HG02884 (cell line): ENCODE measurements around the gene PTPN14.
"Not testable (repeated sequence)": the region's sequence is repeated elsewhere in the genome, so short reads cannot be mapped to it uniquely, and the experiment has no call there.

ENCODE experiments used
- ATAC-seq: cut with Tn5 transposase; IDR thresholded peaks from one replicate; pipeline ENCODE4 v1.9.1; 2021; ENCODE audit warnings: mild to moderate bottlenecking, moderate library complexity; ENCODE audit not compliant: unreplicated experiment

The PTPN14 gene

GRCh38 chr1:214413315-214413714, 138.1 kb downstream of the PTPN14 start:
- no peak for ATAC-seq

GRCh38 chr1:214404571-214405213, 146.7 kb downstream of the PTPN14 start:
- ATAC-seq = no peak

- ATAC-seq = no peak
These were observed 147.2 kb downstream of the PTPN14 start for GRCh38 chr1:214404154-214404553.

DNA sequence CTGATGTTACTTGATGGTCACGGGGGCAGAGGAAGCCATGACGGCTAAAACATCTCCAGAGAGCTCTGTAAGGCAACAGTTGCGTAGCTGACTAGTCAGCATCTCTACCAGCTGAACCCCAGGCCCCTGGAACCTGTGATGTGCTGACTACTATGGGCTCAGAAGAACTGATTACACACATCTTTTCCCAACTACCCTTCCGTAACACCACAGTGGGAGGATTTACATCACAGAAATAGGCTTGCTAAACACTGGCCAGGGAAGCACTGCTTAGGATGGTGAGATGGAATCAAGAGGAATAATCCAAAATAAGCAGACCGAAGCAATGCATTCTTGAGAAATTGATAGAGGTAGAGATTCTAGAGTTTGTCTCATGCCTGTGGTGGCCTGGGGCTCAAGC, 148.0 kb downstream of the PTPN14 start:
- ATAC-seq = no peak

- ATAC-seq = no peak
These were observed 148.8 kb downstream of the PTPN14 start for GRCh38 chr1:214402613-214403083.

DNA sequence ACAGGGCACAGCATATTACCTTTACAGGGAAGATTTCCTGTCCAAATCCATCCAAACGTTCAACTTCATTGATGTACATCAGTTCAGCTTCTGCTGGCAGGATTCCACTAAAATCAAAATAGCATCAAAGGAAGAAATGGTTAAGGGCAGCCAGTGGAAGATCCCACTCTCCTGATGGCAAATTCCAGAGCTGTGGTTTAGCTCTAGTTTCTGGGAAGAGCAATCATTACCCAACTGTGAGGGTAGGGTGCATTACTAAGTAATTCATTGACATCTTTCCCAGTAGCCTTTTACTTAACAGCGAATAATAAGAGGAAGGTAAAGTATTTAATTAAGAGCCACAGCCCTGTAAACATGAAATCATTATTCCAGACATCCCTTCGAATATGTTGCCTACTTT, 149.7 kb downstream of the PTPN14 start:
- no peak for ATAC-seq

GRCh38 chr1:214400131-214400530, 151.3 kb downstream of the PTPN14 start:
- no peak for ATAC-seq

DNA sequence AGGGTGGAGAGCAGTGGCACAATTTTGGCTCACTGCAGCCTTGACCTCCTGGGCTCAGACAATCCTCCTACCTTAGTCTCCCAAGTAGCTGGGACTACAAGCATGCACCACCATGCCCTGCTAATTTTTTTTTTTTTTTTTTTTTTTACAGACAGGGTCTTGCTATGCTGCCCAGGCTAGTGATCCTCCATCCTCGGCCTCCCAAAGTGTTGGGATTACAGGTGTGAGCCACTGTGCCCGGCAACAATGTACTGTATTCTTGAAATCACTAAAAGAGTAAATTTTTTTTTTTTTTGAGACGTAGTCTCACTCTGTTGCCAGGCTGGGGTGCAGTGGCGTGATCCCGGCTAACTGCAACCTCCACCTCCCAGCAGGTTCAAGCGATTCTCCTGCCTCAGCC, 152.9 kb downstream of the PTPN14 start:
- no peak for ATAC-seq

DNA sequence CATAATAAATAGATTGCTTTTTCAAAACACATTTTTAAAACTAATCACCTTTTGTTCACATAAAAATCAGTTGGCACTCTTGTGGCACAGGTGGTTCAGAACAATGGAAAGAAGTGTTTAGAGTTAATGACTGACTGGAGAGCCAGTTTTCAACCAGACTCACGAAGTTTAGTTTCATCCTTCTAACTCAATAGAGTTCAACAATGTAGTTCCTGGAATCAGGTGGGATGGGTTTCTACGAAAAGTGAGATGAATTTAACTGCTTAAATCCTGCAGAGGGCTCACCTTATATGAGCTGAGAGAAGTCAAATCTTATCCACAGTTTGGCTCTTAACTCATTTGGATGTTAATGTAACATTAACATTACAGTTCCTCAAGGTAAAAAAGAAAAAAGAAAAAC, 153.9 kb downstream of the PTPN14 start:
- ATAC-seq = no peak

DNA sequence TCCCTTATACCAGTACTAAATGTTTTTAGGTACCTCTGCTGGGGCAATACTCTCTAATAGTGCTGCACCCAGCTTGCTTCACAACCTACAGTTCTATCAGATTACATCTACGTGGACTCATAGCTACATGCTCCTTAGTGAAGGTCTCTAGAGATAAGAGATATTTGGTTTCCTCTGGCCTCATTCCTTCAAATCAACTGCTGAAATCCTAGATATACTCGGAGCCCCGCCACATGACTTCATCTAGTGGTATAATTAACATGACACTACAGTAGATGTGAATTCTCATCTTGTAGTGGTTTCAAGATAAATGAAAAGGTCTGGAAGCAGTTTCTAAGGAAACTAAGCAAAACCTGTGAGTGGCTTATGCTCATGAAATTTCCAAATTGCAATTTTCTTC, 155.1 kb downstream of the PTPN14 start:
- ATAC-seq = no peak

DNA sequence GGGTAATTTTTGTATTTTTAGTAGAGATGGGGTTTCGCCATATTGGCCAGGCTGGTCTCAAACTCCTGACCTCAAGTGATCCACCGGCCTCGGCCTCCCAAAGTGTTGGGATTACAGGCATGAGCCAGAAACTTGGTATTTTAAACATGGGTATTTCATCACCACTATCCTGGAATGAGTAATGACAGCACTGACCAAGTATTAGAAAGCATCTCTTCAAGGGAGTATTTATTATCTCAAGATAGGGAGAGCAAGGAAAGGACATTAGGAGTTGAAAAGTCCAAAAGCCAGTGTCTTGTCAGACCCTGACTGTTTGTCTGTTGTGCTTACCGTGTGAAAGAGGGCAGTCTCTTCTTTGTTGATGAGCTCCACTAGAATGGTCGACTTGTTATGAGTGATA, 156.8 kb downstream of the PTPN14 start:
- ATAC-seq = not testable (repeated sequence)

DNA sequence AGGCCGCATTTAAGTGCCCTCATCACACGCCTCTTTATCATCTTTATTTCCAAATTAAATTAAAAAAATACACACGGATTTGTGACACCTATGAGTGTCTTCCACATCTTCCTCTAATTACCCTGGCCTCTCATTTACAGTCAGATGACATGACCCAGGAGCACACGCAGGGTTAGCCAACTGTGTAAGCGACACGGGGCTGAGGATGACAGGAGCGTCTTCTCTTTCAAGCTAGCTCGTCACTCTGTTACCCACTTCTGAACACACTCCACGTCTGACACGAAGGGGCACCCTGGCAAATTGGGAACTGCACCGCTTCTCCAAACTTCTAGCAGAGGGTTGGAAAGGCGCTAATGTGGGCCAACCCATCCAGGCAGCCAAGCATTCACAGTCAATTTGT, 158.3 kb downstream of the PTPN14 start:
- ATAC-seq = no peak

DNA sequence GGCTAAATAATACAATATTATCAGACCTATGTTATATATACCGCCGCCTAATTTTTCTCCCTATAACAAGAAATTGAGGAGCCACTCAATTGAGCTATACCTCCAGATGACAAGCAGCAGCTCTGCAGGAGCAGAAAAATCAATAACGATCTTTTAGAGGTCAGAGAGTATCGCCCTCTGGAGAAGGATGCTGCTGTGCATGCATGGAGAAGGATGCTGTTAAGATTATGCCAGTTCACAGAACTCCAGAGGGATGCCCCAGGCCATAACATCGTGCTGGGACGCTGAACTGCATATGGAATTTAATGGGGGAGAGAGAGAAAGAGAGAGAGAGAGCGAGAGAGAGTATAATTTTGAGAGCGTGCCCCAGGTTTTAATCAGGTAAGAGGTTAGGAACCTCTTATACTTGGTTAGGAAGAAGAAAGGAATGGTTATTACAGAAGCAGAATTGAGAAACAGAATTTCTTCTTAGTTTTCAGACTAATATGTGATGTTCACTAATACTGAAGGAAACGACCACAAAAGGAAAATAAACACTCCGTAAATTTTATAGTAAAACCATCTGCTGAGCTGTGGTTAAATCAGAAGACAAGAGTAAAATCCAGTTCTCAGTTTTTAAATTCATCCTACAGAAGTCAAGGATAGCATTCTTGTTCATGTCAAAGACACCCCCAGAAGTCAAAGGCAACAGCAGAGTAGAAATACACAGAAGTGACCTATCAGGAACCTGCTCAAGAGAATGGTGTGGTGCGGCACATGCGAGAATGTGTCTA, 159.3 kb downstream of the PTPN14 start:
- no peak for ATAC-seq

- ATAC-seq = no peak
These were observed 161.7 kb downstream of the PTPN14 start for GRCh38 chr1:214389734-214390133.

DNA sequence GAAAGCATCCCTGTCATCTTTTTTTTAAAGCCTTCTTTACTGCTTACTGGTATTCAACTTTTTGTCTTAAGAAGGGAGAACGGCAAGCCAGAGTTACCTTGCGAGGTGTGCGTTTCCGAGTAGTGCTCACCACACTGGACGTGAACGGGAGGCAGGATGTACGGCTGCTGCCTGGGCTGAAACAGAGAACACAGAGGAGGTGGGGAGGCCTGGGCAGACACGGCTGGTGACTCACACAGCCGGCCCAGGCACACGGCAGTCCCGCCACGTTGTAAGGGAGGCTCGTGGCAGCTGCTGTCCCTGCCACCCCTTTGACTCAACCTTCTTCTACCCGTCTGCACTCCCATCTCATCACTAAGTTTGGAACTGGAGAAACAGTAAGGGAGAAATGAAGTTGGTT, 164.7 kb downstream of the PTPN14 start:
- no peak for ATAC-seq

- ATAC-seq = no peak
These were observed 165.1 kb downstream of the PTPN14 start for GRCh38 chr1:214386333-214386732.

DNA sequence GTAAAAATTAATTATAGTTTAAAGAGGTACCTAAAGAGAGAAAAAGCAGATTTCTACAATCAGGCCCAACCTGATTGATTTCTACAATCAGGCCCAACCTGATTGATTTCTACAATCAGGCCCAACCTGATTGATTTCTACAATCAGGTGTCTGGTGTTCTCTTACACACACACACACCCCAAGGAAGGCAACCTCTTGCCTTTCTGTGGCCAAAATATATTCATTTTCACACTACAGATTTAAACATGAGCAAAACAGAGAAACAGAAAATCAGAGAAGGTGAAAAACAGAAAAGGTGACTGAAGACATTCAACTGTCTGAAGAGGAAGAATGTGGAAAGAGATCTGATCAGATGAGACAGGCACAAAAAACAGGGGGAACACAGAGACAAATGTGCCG, 166.0 kb downstream of the PTPN14 start:
- ATAC-seq = no peak

DNA sequence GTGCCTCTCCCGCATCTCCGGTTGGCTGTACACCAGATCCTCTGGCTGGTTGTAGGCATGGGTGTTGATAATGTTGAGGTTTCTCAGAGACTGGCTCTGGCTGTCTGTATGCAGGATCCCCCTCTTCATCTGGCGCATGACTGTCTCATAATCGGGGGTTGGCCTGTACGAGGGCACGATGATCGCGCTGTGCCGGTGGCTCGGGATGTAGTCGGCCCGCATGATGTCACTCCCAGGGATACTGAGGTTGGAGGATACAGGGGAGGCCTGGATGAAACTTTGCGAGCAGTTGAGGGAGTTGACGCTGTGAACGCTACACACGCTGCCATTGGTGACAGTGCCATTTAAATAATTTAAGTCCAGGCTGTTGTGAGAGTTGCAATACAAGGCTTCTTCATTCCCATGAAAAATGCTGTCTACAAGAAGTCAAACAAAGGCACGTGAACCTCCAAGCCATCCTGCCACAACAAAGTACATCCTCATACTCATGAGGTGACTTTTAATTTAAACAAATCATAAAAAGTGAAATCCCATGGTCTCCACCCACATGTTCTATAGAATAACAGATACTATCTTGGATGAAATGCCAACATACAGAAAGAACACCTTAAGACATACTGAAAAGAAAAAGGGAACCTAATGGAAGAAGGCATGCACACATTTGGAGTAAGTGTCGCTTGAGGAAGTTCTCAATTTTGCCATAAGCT, 166.9 kb downstream of the PTPN14 start:
- no peak for ATAC-seq

- ATAC-seq = no peak
These were observed 167.7 kb downstream of the PTPN14 start for GRCh38 chr1:214383381-214384372.

GRCh38 chr1:214380986-214381695, 170.3 kb downstream of the PTPN14 start:
- no peak for ATAC-seq
